K562 (cell line): ENCODE measurements around the gene MYRIP.

Experiments
- ATF2 ChIP-seq: sonication (generic); formaldehyde crosslinking; IDR thresholded peaks from 2 replicates; pipeline ENCODE4 v1.8.1; 2022; ENCODE audit warnings: missing genetic modification reagents
- PHF20 ChIP-seq: fragments of 450-650 bp; IDR thresholded peaks from 2 replicates; pipeline ENCODE4 v1.6.1; 2018; ENCODE audit not compliant: partially characterized antibody
- RBM17 ChIP-seq: fragments of 200-400 bp; formaldehyde crosslinking; IDR thresholded peaks from 2 replicates; pipeline ENCODE4 v1.6.1; 2017; ENCODE audit warnings: low read depth, mild to moderate bottlenecking, low read length, borderline replicate concordance
- RBM25 ChIP-seq: fragments of 200-400 bp; formaldehyde crosslinking; IDR thresholded peaks from 2 replicates; pipeline ENCODE4 v1.6.1; 2018; ENCODE audit warnings: low read length, low read depth, moderate library complexity; ENCODE audit not compliant: severe bottlenecking
- RNF219 ChIP-seq: fragments of 250-450 bp; sonication (Bioruptor Pico); IDR thresholded peaks from 2 replicates; pipeline ENCODE4 v1.5.0; 2022; ENCODE audit warnings: mild to moderate bottlenecking
- TCF7L2 ChIP-seq: fragments of 150-350 bp; IDR thresholded peaks from 2 replicates; pipeline ENCODE4 v1.6.1; 2016; ENCODE audit warnings: low read depth, mild to moderate bottlenecking, low read length, moderate library complexity
- USF2 ChIP-seq: sonication (generic); formaldehyde crosslinking; IDR thresholded peaks from 2 replicates; pipeline ENCODE4 v1.5.0; 2020; ENCODE audit warnings: missing genetic modification reagents
- ZNF644 ChIP-seq: fragments of 200-800 bp; sonication (Bioruptor generic); IDR thresholded peaks from 2 replicates; pipeline ENCODE4 v1.6.1; 2016; ENCODE audit warnings: low read depth, missing genetic modification characterization, missing compliant biosample characterization
- TF ChIP-seq, protein P1 (sequence below): fragments of 450-650 bp; IDR thresholded peaks from 2 replicates; pipeline ENCODE4 v1.6.1; 2018; ENCODE audit not compliant: partially characterized antibody
- TF ChIP-seq, protein P2 (sequence below): fragments of 250-450 bp; sonication (Bioruptor Pico); IDR thresholded peaks from 2 replicates; pipeline ENCODE4 v1.4.0; 2020; ENCODE audit warnings: mild to moderate bottlenecking, moderate library complexity, borderline replicate concordance

GRCh38 chr3:39915027-39915426 lies 105.6 kb downstream of the MYRIP start:
- no peak for TF ChIP-seq ATF2 (CRISPR knock-in tag)
- no peak for TF ChIP-seq ZNF644 (tag)
- no peak for TF ChIP-seq USF2 (CRISPR knock-in tag)
- TF ChIP-seq, protein P1, sequence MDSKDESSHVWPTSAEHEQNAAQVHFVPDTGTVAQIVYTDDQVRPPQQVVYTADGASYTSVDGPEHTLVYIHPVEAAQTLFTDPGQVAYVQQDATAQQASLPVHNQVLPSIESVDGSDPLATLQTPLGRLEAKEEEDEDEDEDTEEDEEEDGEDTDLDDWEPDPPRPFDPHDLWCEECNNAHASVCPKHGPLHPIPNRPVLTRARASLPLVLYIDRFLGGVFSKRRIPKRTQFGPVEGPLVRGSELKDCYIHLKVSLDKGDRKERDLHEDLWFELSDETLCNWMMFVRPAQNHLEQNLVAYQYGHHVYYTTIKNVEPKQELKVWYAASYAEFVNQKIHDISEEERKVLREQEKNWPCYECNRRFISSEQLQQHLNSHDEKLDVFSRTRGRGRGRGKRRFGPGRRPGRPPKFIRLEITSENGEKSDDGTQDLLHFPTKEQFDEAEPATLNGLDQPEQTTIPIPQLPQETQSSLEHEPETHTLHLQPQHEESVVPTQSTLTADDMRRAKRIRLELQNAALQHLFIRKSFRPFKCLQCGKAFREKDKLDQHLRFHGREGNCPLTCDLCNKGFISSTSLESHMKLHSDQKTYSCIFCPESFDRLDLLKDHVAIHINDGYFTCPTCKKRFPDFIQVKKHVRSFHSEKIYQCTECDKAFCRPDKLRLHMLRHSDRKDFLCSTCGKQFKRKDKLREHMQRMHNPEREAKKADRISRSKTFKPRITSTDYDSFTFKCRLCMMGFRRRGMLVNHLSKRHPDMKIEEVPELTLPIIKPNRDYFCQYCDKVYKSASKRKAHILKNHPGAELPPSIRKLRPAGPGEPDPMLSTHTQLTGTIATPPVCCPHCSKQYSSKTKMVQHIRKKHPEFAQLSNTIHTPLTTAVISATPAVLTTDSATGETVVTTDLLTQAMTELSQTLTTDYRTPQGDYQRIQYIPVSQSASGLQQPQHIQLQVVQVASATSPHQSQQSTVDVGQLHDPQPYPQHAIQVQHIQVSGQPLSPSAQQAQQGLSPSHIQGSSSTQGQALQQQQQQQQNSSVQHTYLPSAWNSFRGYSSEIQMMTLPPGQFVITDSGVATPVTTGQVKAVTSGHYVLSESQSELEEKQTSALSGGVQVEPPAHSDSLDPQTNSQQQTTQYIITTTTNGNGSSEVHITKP, result no peak
- TF ChIP-seq TCF7L2, result no peak
- TF ChIP-seq RBM25, result no peak
- no peak for TF ChIP-seq RBM17
- TF ChIP-seq, protein P2, sequence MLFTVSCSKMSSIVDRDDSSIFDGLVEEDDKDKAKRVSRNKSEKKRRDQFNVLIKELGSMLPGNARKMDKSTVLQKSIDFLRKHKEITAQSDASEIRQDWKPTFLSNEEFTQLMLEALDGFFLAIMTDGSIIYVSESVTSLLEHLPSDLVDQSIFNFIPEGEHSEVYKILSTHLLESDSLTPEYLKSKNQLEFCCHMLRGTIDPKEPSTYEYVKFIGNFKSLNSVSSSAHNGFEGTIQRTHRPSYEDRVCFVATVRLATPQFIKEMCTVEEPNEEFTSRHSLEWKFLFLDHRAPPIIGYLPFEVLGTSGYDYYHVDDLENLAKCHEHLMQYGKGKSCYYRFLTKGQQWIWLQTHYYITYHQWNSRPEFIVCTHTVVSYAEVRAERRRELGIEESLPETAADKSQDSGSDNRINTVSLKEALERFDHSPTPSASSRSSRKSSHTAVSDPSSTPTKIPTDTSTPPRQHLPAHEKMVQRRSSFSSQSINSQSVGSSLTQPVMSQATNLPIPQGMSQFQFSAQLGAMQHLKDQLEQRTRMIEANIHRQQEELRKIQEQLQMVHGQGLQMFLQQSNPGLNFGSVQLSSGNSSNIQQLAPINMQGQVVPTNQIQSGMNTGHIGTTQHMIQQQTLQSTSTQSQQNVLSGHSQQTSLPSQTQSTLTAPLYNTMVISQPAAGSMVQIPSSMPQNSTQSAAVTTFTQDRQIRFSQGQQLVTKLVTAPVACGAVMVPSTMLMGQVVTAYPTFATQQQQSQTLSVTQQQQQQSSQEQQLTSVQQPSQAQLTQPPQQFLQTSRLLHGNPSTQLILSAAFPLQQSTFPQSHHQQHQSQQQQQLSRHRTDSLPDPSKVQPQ (CRISPR knock-in tag), result no peak
- no peak for TF ChIP-seq RNF219 (CRISPR knock-in tag)
- no peak for TF ChIP-seq PHF20
